Neural crest cell (in vitro differentiated cells): ENCODE measurements around the gene GDF9. TPM values are rescaled to one million over a fixed set of nuclear protein-coding genes. Genes with fewer than 3 reads are reported as not detected.

Experiments
- DNase-seq: peaks from one replicate; pipeline ENCODE4 v3.0.0; 2021; ENCODE audit warnings: low read depth, mixed read lengths, low spot score
- H3K27ac Mint-ChIP-seq: one replicate; pipeline ENCODE4 v1.8.0; 2021; ENCODE audit warnings: mild to moderate bottlenecking, mixed read lengths; ENCODE audit not compliant: unreplicated experiment
- H3K27me3 Mint-ChIP-seq: 2 replicates; pipeline ENCODE4 v1.8.0; 2021; ENCODE audit warnings: low read depth, mild to moderate bottlenecking, mixed read lengths
- H3K36me3 Mint-ChIP-seq: 2 replicates; pipeline ENCODE4 v1.8.0; 2021; ENCODE audit warnings: low read depth, mild to moderate bottlenecking, mixed read lengths
- H3K4me1 Mint-ChIP-seq: 2 replicates; pipeline ENCODE4 v1.8.0; 2021; ENCODE audit warnings: mixed read lengths
- H3K4me3 Mint-ChIP-seq: one replicate; pipeline ENCODE4 v1.8.0; 2021; ENCODE audit warnings: mild to moderate bottlenecking, mixed read lengths
- H3K9me3 Mint-ChIP-seq: 2 replicates; pipeline ENCODE4 v1.8.0; 2021; ENCODE audit warnings: mixed read lengths
- total RNA-seq: library from RNA; stranded (reverse); gene quantifications from 2 replicates; pipeline ENCODE4 v1.2.1, GENCODE V29; 2021
- TF ChIP-seq, protein P1 (sequence below): fragments of 200-600 bp; sonication (generic); conservative IDR thresholded peaks from 2 replicates; pipeline ENCODE4 v1.5.0; 2021; ENCODE audit warnings: antibody characterized with exemption, mild to moderate bottlenecking

The GDF9 gene
- total RNA-seq, 1 donor from 2014 or later, result 0.49 TPM

DNA sequence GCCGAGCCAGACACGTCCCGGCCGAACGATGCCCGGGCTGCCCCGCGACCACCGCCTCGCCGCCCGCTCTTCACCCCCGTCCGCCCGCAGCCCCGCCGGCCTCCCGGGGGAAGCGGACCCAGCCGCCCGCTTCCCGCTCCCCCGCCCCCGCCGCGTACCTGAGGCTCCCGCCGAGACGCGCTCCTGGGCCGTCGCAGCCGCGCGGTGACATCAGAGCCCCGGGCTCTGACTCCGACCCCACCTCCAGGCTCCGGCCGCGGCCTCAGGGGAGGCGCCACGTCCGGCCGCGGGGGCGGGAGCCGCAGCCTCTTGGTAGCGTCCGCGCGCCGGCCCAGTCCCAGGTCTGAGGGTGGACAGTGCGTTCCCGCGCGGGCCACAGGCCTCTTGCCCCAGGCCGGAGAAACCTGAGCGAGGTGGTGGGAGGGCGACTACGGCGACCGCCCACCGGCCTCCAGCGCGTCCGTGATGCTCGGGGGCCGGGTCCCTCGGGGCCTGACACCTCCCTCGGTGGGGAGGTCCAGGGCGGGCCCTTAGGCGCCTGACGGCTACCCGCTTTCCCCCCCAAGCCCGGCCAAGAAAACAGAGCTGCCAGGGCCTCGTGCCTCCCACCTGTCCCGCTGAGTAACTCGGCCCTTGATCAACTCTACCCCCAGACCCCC, 35.7 kb downstream of the GDF9 start, which contains the start of gene SHROOM1:
Gene SHROOM1, minus strand, starts transcription at position 212 of the 659 bp plus-strand sequence. CDS start 4,507 bp downstream, outside the sequence.
- Mint-ChIP-seq H3K9me3 (no peaks in the 10 kb centered on the region), H3K27me3 (peaks cover 62% of the 10 kb centered on the region), H3K4me3 (peak within 1 kb of the TSS; percentile 85), H3K27ac (peak within 1 kb of the TSS; percentile 67), H3K36me3 (no peaks in the 10 kb centered on the region), H3K4me1 (peaks cover 16% of the 10 kb centered on the region)
- no peak for DNase-seq
- TF ChIP-seq, protein P1, sequence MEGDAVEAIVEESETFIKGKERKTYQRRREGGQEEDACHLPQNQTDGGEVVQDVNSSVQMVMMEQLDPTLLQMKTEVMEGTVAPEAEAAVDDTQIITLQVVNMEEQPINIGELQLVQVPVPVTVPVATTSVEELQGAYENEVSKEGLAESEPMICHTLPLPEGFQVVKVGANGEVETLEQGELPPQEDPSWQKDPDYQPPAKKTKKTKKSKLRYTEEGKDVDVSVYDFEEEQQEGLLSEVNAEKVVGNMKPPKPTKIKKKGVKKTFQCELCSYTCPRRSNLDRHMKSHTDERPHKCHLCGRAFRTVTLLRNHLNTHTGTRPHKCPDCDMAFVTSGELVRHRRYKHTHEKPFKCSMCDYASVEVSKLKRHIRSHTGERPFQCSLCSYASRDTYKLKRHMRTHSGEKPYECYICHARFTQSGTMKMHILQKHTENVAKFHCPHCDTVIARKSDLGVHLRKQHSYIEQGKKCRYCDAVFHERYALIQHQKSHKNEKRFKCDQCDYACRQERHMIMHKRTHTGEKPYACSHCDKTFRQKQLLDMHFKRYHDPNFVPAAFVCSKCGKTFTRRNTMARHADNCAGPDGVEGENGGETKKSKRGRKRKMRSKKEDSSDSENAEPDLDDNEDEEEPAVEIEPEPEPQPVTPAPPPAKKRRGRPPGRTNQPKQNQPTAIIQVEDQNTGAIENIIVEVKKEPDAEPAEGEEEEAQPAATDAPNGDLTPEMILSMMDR, result no peak

DNA sequence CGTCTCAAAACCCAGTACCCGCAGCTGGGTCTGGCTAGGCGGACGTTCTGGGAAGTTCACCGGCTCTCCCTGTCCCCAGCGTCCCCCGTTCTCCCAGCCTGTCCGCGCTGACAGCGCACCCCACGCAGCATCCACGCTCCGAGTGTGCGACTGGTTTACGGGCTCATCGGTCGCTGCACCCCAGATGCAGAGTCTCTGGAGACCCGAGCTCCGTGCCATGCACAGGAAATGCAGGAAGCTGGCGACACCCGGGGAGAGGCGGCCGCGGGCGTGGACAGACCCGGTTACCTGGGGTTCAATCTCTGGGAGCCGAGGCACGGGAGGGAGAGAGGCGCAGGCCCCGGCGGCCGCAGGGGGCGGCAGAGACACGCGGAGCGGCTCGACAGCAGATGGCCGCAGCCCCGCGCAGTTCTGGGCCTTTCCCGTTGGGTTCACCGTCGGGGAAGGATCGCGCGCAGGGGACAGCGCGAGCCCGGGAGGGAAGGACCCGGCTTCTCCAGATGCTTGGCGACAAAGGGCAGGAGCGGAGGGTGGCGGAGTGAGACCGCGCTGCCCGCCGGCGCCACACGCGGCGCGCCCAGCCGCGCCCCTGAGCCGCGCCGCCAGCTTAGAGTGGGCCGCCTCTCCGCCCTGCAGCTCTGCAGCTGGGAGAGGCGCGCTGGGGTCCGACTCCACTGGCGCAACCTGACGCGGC, 36.4 kb downstream of the GDF9 start:
- Mint-ChIP-seq H3K27ac (peak overlapping the region; percentile 67), H3K27me3 (peaks cover 65% of the 10 kb centered on the region)

DNA sequence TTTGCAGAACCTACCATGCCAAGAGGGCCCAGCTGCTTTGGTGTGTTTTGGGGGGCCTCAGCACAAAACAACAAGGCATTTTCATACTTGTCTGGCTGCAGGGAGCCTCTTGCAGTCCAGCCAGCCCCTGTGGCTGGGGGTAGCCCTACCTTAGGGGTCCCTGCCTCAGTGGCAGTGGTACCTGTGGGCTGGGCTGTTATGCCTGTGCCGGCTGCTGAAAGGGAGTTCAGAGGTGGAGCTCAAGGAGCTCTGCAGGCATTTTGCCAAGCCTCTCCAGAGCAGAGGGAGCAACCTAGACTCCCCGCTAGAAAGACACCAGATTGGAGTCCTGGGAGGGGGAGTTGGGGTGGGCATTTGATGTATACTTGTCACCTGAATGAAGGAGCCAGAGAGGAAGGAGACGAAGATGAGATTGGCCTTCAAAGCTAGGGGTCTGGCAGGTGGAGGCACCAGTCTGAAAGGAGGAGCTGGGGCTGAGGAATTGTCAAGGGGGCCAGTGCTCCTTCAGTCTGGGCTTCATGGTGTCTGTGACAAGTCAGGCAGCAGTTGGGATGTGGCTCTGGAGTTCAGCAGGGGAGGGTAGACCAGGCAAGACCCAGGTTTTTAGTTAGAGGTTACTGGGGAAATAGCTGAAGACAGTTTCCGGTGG, 37.3 kb downstream of the GDF9 start:
- H3K9me3 Mint-ChIP-seq, result no peaks in the 10 kb centered on the region
- DNase-seq, result no peak
- peak overlapping the region; percentile 82 for H3K4me3 Mint-ChIP-seq
- H3K27ac Mint-ChIP-seq, result no peak overlapping the region
- H3K27me3 Mint-ChIP-seq, result peaks cover 73% of the 10 kb centered on the region
- no peaks in the 10 kb centered on the region for H3K36me3 Mint-ChIP-seq
- TF ChIP-seq, protein P1, result no peak
- H3K4me1 Mint-ChIP-seq, result peaks cover 16% of the 10 kb centered on the region

More for the DNA sequence above, 36.4 kb downstream of the GDF9 start:
- Mint-ChIP-seq H3K9me3 (no peaks in the 10 kb centered on the region), H3K36me3 (no peaks in the 10 kb centered on the region), H3K4me1 (peaks cover 16% of the 10 kb centered on the region), H3K4me3 (peak overlapping the region; percentile 85)
- TF ChIP-seq, protein P1, result peak; percentile 88
- peak; percentile 68 for DNase-seq

DNA sequence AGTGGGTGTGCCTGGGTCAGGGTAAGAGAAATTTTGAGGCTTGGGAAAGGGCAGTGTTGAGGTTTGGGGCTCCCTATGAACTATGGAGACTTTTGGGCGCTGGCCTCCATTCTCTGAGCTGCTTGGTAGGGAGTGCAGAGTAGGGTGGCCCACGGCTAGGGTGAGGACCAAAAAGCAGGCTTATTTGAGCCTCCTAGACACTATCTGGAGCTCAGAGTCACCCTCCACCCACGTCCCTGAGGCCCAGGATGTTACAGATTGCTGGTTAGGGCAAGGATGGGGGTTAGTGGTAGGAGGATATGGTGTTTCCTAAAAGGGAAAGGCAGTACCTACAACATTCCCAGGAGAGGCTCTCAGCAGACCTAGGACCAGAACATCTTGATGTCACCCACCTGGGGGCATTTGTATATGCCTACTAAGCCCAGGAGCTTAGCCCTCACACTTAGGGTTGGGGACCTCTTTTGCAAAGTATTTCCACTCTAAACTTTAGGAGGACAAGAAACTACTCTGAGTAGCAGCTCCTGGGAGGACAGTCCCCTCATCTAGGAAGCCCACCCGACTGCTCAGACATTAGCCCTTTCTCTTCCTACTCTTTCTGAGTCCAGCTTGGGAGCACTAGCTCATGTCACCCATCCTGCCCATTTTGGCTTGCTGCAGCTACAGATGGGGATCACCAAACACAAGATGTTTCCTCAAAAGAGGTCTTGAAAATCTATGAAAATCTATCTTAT, 38.2 kb downstream of the GDF9 start:
- peak overlapping the region; percentile 82 for H3K4me3 Mint-ChIP-seq
- DNase-seq, result no peak
- no peak overlapping the region for H3K27ac Mint-ChIP-seq
- no peaks in the 10 kb centered on the region for H3K36me3 Mint-ChIP-seq
- H3K4me1 Mint-ChIP-seq, result peaks cover 16% of the 10 kb centered on the region
- H3K9me3 Mint-ChIP-seq, result no peaks in the 10 kb centered on the region
- H3K27me3 Mint-ChIP-seq, result peaks cover 71% of the 10 kb centered on the region
- TF ChIP-seq, protein P1, result no peak

DNA sequence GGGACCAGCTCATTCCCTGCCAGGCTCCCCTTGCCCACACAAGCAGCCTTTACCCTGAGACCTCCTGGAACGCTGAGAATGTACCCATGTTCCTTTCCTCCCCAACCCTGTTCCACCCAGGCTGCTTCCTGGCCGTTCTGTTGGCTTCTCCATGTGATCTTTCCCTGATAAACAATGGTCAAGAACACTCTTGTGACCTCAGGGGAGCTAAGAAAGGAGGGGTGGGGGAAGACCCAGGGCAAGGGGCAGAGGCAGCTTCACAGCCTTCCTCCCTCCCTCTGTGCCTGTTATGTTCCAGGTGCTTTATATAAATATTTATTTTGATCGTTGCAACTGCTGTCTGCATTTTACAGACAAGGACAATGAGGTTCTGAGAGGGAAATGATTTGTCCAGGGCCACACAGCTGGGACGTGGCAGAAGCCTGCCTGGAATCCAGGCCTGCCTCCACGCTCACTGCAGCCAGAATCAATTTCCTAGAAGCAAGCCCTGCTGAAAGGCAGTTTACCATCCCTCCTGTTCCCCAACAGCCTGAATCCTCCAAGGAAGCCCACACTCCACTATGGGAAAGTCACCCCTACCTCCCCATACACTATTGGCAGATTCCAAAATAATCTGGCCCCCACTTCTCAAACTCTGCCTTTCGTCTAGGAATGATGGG, 39.7 kb downstream of the GDF9 start:
- Mint-ChIP-seq H3K27me3 (peaks cover 66% of the 10 kb centered on the region), H3K36me3 (no peaks in the 10 kb centered on the region), H3K4me1 (peaks cover 23% of the 10 kb centered on the region), H3K4me3 (peak overlapping the region; percentile 41), H3K27ac (no peak overlapping the region), H3K9me3 (no peaks in the 10 kb centered on the region)
- TF ChIP-seq, protein P1, result no peak
- no peak for DNase-seq
